Activated CD8-positive, alpha-beta T cell treated with anti-CD3 and anti-CD28 coated beads, Interleukin-2, amount 10 ng/mL, durations not matched to agents 7 days and 5 days (primary cell): Measurements from ENCODE around the gene COL2A1. TPM values are rescaled to one million over a fixed set of nuclear protein-coding genes. Genes with fewer than 3 reads are reported as not detected.
"Not testable (repeated sequence)": the region's sequence is repeated elsewhere in the genome, so short reads cannot be mapped to it uniquely, and the experiment has no call there.

ENCODE experiments used
- ATAC-seq: fragments of 150-1000 bp; cut with Tn5 transposase; one replicate; pipeline ENCODE4 v1.10.0; 2021; ENCODE audit warnings: moderate library complexity
- CTCF ChIA-PET: fragments of 350-600 bp; sonication (Branson Sonifier 250); formaldehyde crosslinking; loops from one replicate; lab custom pipeline; 2021; ENCODE audit warnings: antibody characterized with exemption; lab: Charles Lee
- POLR2A ChIA-PET: fragments of 350-600 bp; sonication (Branson Sonifier 250); formaldehyde crosslinking; loops from one replicate; lab custom pipeline; 2021; ENCODE audit warnings: antibody characterized with exemption; lab: Charles Lee
- DNase-seq: peaks from one replicate; pipeline ENCODE4 v3.0.0-alpha.2; 2020
- H3K27ac Mint-ChIP-seq: one replicate; pipeline ENCODE4 v1.8.0; 2021; ENCODE audit warnings: mild to moderate bottlenecking, mixed read lengths
- H3K27me3 Mint-ChIP-seq: one replicate; pipeline ENCODE4 v1.8.0; 2021; ENCODE audit warnings: low read depth, mixed read lengths
- H3K36me3 Mint-ChIP-seq: one replicate; pipeline ENCODE4 v1.8.0; 2021; ENCODE audit warnings: low read depth, mixed read lengths
- H3K4me1 Mint-ChIP-seq: one replicate; pipeline ENCODE4 v1.8.0; 2021; ENCODE audit warnings: low read depth, mixed read lengths
- H3K4me3 Mint-ChIP-seq: one replicate; pipeline ENCODE4 v1.8.0; 2021; ENCODE audit warnings: mild to moderate bottlenecking, mixed read lengths
- H3K9me3 Mint-ChIP-seq: one replicate; pipeline ENCODE4 v1.8.0; 2022; ENCODE audit warnings: mixed read lengths; ENCODE audit not compliant: insufficient read depth
- total RNA-seq, 2 experiments: library from RNA; stranded (reverse); gene quantifications; one replicate each; pipeline ENCODE4 v1.2.3, GENCODE V29; 2021

COL2A1 gene
- total RNA-seq, 2 experiments from 2014 or later: not detected

GRCh38 chr12:47964106-47964728, 40.1 kb downstream of the COL2A1 start:
- H3K27me3 Mint-ChIP-seq: peaks cover 24% of the 10 kb centered on the region
- ChIA-PET CTCF (interaction anchor here (0.7 to 4.1 kb wide), 38 partner anchors 8 to 258 kb away, joined by 3 to 44 read pairs (median 4); partner anchors contain the start of genes ASB8 and RPAP3), POLR2A (interaction anchor here (1.5 kb wide), 1 partner anchor 59 kb away, joined by 3 read pairs; no protein-coding TSS in a partner anchor)
- H3K9me3 Mint-ChIP-seq: peaks cover 6% of the 10 kb centered on the region
- peaks cover 51% of the 10 kb centered on the region for H3K36me3 Mint-ChIP-seq
- peak overlapping the region; percentile 97 for H3K4me3 Mint-ChIP-seq
- peak overlapping the region; percentile 85 for H3K27ac Mint-ChIP-seq
- DNase-seq: peak; percentile 39
- H3K4me1 Mint-ChIP-seq: peaks cover 31% of the 10 kb centered on the region
- no peak for ATAC-seq

GRCh38 chr12:47963340-47964040, 40.8 kb downstream of the COL2A1 start, which contains the start of gene TMEM106C:
TMEM106C (plus strand) TSS chr12:47963596; CDS start chr12:47964237, 641 bp downstream.
- Mint-ChIP-seq H3K27me3 (peaks cover 27% of the 10 kb centered on the region), H3K27ac (peak within 1 kb of the TSS; percentile 85), H3K36me3 (peaks cover 46% of the 10 kb centered on the region), H3K9me3 (peaks cover 6% of the 10 kb centered on the region), H3K4me1 (peaks cover 31% of the 10 kb centered on the region), H3K4me3 (peak within 1 kb of the TSS; percentile 97)
- POLR2A ChIA-PET: interaction anchor here (0.5 kb wide), 1 partner anchor 810 kb away, joined by 3 read pairs; no protein-coding TSS in a partner anchor
- CTCF ChIA-PET: interaction anchor here (0.6 to 4.1 kb wide), 58 partner anchors 8 to 258 kb away, joined by 3 to 44 read pairs (median 4); partner anchors contain the start of genes ASB8, CCDC184, COL2A1 and RPAP3
- ATAC-seq (peak; percentile 98), DNase-seq (peak; percentile 94)

GRCh38 chr12:47962198-47962597, 42.1 kb downstream of the COL2A1 start:
- Mint-ChIP-seq H3K4me3 (no peak overlapping the region), H3K27ac (no peak overlapping the region), H3K27me3 (peaks cover 29% of the 10 kb centered on the region), H3K4me1 (peaks cover 31% of the 10 kb centered on the region), H3K36me3 (peaks cover 35% of the 10 kb centered on the region), H3K9me3 (peaks cover 6% of the 10 kb centered on the region)
- POLR2A ChIA-PET: interaction anchor here (0.7 kb wide), 1 partner anchor 165 kb away, joined by 3 read pairs; no protein-coding TSS in a partner anchor
- CTCF ChIA-PET: interaction anchor here (1.3 to 4.1 kb wide), 12 partner anchors 10 to 227 kb away, joined by 3 to 44 read pairs (median 6); partner anchors contain the start of genes CCDC184, SENP1 and VDR
- no peak for DNase-seq
- ATAC-seq: no peak

- CTCF ChIA-PET: interaction anchor here (2.1 kb wide), 1 partner anchor 8 kb away, joined by 6 read pairs; no protein-coding TSS in a partner anchor
- H3K4me3 Mint-ChIP-seq, DNase-seq, ATAC-seq, H3K36me3 Mint-ChIP-seq, H3K27ac Mint-ChIP-seq, H3K9me3 Mint-ChIP-seq, POLR2A ChIA-PET: not testable (repeated sequence)
- Mint-ChIP-seq H3K27me3 (peaks cover 52% of the 10 kb centered on the region), H3K4me1 (peaks cover 17% of the 10 kb centered on the region)
These were observed 46.6 kb downstream of the COL2A1 start for GRCh38 chr12:47957671-47958070.

GRCh38 chr12:47955059-47955458, 49.2 kb downstream of the COL2A1 start:
- H3K9me3 Mint-ChIP-seq: peaks cover 9% of the 10 kb centered on the region
- H3K4me1 Mint-ChIP-seq: peaks cover 15% of the 10 kb centered on the region
- peaks cover 38% of the 10 kb centered on the region for H3K27me3 Mint-ChIP-seq
- ChIA-PET CTCF (interaction anchor here (1.0 to 6.6 kb wide), 2 partner anchors 7 to 117 kb away, joined by 3 to 44 read pairs; partner anchors contain the start of gene TMEM106C), POLR2A (interaction anchor here (1.0 kb wide), 1 partner anchor 8 kb away, joined by 3 read pairs; no protein-coding TSS in a partner anchor)
- no peak overlapping the region for H3K27ac Mint-ChIP-seq
- ATAC-seq (no peak), DNase-seq (no peak)
- H3K36me3 Mint-ChIP-seq: no peaks in the 10 kb centered on the region
- no peak overlapping the region for H3K4me3 Mint-ChIP-seq

- Mint-ChIP-seq H3K4me3 (no peak overlapping the region), H3K9me3 (peaks cover 6% of the 10 kb centered on the region), H3K27ac (no peak overlapping the region), H3K27me3 (peaks cover 33% of the 10 kb centered on the region), H3K4me1 (peaks cover 15% of the 10 kb centered on the region), H3K36me3 (no peaks in the 10 kb centered on the region)
- POLR2A ChIA-PET: interaction anchor here (1.0 kb wide), 1 partner anchor 8 kb away, joined by 3 read pairs; no protein-coding TSS in a partner anchor
- CTCF ChIA-PET: interaction anchor here (1.0 to 6.6 kb wide), 3 partner anchors 8 to 116 kb away, joined by 3 to 44 read pairs (median 3); partner anchors contain the start of gene TMEM106C
- DNase-seq (no peak), ATAC-seq (no peak)
These were observed 49.7 kb downstream of the COL2A1 start for GRCh38 chr12:47954467-47955045.

GRCh38 chr12:47954058-47954457, 50.2 kb downstream of the COL2A1 start:
- ATAC-seq (no peak), DNase-seq (no peak)
- H3K27me3 Mint-ChIP-seq: peaks cover 33% of the 10 kb centered on the region
- POLR2A ChIA-PET: no interaction called here
- peaks cover 3% of the 10 kb centered on the region for H3K9me3 Mint-ChIP-seq
- H3K36me3 Mint-ChIP-seq: no peaks in the 10 kb centered on the region
- H3K27ac Mint-ChIP-seq: no peak overlapping the region
- no peak overlapping the region for H3K4me3 Mint-ChIP-seq
- H3K4me1 Mint-ChIP-seq: peaks cover 15% of the 10 kb centered on the region
- CTCF ChIA-PET: interaction anchor here (1.0 to 6.6 kb wide), 3 partner anchors 8 to 116 kb away, joined by 3 to 44 read pairs (median 3); partner anchors contain the start of gene TMEM106C

GRCh38 chr12:47950856-47951468, 53.3 kb downstream of the COL2A1 start:
- ATAC-seq: no peak
- Mint-ChIP-seq H3K27ac (no peak overlapping the region), H3K4me1 (peaks cover 15% of the 10 kb centered on the region), H3K4me3 (no peak overlapping the region), H3K27me3 (peaks cover 27% of the 10 kb centered on the region), H3K9me3 (no peaks in the 10 kb centered on the region), H3K36me3 (no peaks in the 10 kb centered on the region)
- no peak for DNase-seq
- ChIA-PET POLR2A (no interaction called here), CTCF (interaction anchor here (0.7 to 6.6 kb wide), 3 partner anchors 11 to 208 kb away, joined by 3 to 44 read pairs (median 3); partner anchors contain the start of genes TMEM106C and VDR)

GRCh38 chr12:47949441-47950341, 54.6 kb downstream of the COL2A1 start:
- Mint-ChIP-seq H3K4me3 (no peak overlapping the region), H3K27ac (no peak overlapping the region), H3K36me3 (no peaks in the 10 kb centered on the region), H3K27me3 (peaks cover 18% of the 10 kb centered on the region), H3K4me1 (peaks cover 12% of the 10 kb centered on the region), H3K9me3 (no peaks in the 10 kb centered on the region)
- DNase-seq (peak; percentile 50), ATAC-seq (peak; percentile 75)
- CTCF ChIA-PET: interaction anchor here (0.7 to 6.6 kb wide), 30 partner anchors 9 to 227 kb away, joined by 3 to 44 read pairs (median 4); partner anchors contain the start of genes ASB8, SENP1, TMEM106C and VDR
- POLR2A ChIA-PET: interaction anchor here (0.5 to 1.1 kb wide), 2 partner anchors 15 to 156 kb away, joined by 3 read pairs; partner anchors contain the start of gene SENP1

- peaks cover 13% of the 10 kb centered on the region for H3K27me3 Mint-ChIP-seq
- H3K4me3 Mint-ChIP-seq: no peak overlapping the region
- ATAC-seq (no peak), DNase-seq (no peak)
- H3K9me3 Mint-ChIP-seq: no peaks in the 10 kb centered on the region
- H3K27ac Mint-ChIP-seq: no peak overlapping the region
- CTCF ChIA-PET: interaction anchor here (1.0 to 1.8 kb wide), 4 partner anchors 14 to 109 kb away, joined by 3 to 7 read pairs (median 4); partner anchors contain the start of gene TMEM106C
- POLR2A ChIA-PET: interaction anchor here (1.0 kb wide), 1 partner anchor 8 kb away, joined by 3 read pairs; no protein-coding TSS in a partner anchor
- no peaks in the 10 kb centered on the region for H3K36me3 Mint-ChIP-seq
- H3K4me1 Mint-ChIP-seq: no peaks in the 10 kb centered on the region
These were observed 56.9 kb downstream of the COL2A1 start for GRCh38 chr12:47947341-47947740.
